ENCODE data around the gene CHMP6. TPM values are rescaled to one million over a fixed set of nuclear protein-coding genes. Genes with fewer than 3 reads are reported as not detected.
"Not testable (repeated sequence)": the region's sequence is repeated elsewhere in the genome, so short reads cannot be mapped to it uniquely, and the experiment has no call there.

CHMP6 gene
- total and polyA plus RNA-seq, 7 experiments from 2014 or later: 26.4 to 55.4 (median 46.2) TPM

- H3K27ac Mint-ChIP-seq; H3K9me3 ChIP-seq (ENCODE audit: control insufficient read depth in 2 of 3, low read length in 3 of 3); H3K27ac ChIP-seq (ENCODE audit: low read depth, low read length); H3K4me3 Mint-ChIP-seq; H3K4me3 ChIP-seq (ENCODE audit: low read length); H3K36me3 Mint-ChIP-seq; H3K4me1 ChIP-seq (ENCODE audit: control insufficient read depth in 2 of 2, insufficient read depth in 2 of 2, low read length in 2 of 2); H3K9me3 Mint-ChIP-seq; H3K36me3 ChIP-seq (ENCODE audit: control insufficient read depth in 2 of 3, insufficient read depth in 3 of 3, low read length in 3 of 3); CTCF ChIA-PET; DNase-seq; H3K27me3 ChIP-seq (ENCODE audit: control insufficient read depth in 2 of 2, insufficient read depth in 2 of 2, low read length in 2 of 2); ATAC-seq: not testable (repeated sequence)
- Mint-ChIP-seq H3K4me1 (peaks cover 5 to 21% (median 13%) of the 10 kb centered on the region in 7 donors), H3K27me3 (peaks cover 0 to 38% (median 6%) of the 10 kb centered on the region in 5 donors)
- POLR2A ChIA-PET: interaction anchor here (0.6 to 1.1 kb wide), 2 partner anchors 10 to 12 kb away, joined by 3 to 5 read pairs; no protein-coding TSS in a partner anchor
- intact Hi-C loops (cut with micrococcal nuclease): loop anchor here in 1 of 2 donors (10.0 kb wide), 2 partner anchors 454 to 576 kb away; no protein-coding TSS in a partner anchor
Observed at GRCh38 chr17:81030312-81030711, 38.7 kb downstream of the CHMP6 start.

GRCh38 chr17:81030741-81031565 is 39.3 kb downstream of the CHMP6 start:
- intact Hi-C loops (cut with micrococcal nuclease): loop anchor here in 1 of 2 donors (10.0 kb wide), 2 partner anchors 454 to 576 kb away; no protein-coding TSS in a partner anchor
- peaks cover 0 to 9% of the 10 kb centered on the region in 2 donors for H3K4me1 ChIP-seq (ENCODE audit: control insufficient read depth in 2 of 2, insufficient read depth in 2 of 2, low read length in 2 of 2)
- H3K9me3 ChIP-seq (ENCODE audit: control insufficient read depth in 2 of 3, low read length in 3 of 3): no peaks in the 10 kb centered on the region
- Mint-ChIP-seq H3K27ac (no peak overlapping the region), H3K4me3 (peak overlapping the region in 1 of 10 donors; percentile 14), H3K36me3 (peaks cover 0 to 3% (median 0%) of the 10 kb centered on the region in 5 donors), H3K9me3 (peaks cover 0 to 7% (median 0%) of the 10 kb centered on the region in 11 donors), H3K27me3 (peaks cover 0 to 41% (median 6%) of the 10 kb centered on the region in 5 donors), H3K4me1 (peaks cover 5 to 24% (median 16%) of the 10 kb centered on the region in 7 donors)
- DNase-seq: no peak
- CTCF ChIA-PET: interaction anchor here (0.9 kb wide), 1 partner anchor 41 kb away, joined by 3 read pairs; no protein-coding TSS in a partner anchor
- ATAC-seq: no peak
- H3K27me3 ChIP-seq (ENCODE audit: control insufficient read depth in 2 of 2, insufficient read depth in 2 of 2, low read length in 2 of 2): no peaks in the 10 kb centered on the region
- POLR2A ChIA-PET: no interaction called here
- no peak overlapping the region for H3K27ac ChIP-seq (ENCODE audit: low read depth, low read length)
- H3K36me3 ChIP-seq (ENCODE audit: control insufficient read depth in 2 of 3, insufficient read depth in 3 of 3, low read length in 3 of 3): no peaks in the 10 kb centered on the region
- H3K4me3 ChIP-seq (ENCODE audit: low read length): no peak overlapping the region

GRCh38 chr17:81031566-81032550 is 40.2 kb downstream of the CHMP6 start:
- H3K27ac Mint-ChIP-seq: no peak overlapping the region
- Histone ChIP-seq H3K36me3 (ENCODE audit: control insufficient read depth in 2 of 3, insufficient read depth in 3 of 3, low read length in 3 of 3) (no peaks in the 10 kb centered on the region), H3K27ac (ENCODE audit: low read depth, low read length) (no peak overlapping the region), H3K4me3 (ENCODE audit: low read length) (no peak overlapping the region), H3K4me1 (ENCODE audit: control insufficient read depth in 2 of 2, insufficient read depth in 2 of 2, low read length in 2 of 2) (peaks cover 0 to 9% of the 10 kb centered on the region in 2 donors), H3K9me3 (ENCODE audit: control insufficient read depth in 2 of 3, low read length in 3 of 3) (no peaks in the 10 kb centered on the region), H3K27me3 (ENCODE audit: control insufficient read depth in 2 of 2, insufficient read depth in 2 of 2, low read length in 2 of 2) (no peaks in the 10 kb centered on the region)
- no peak for ATAC-seq
- no peak for DNase-seq
- ChIA-PET POLR2A (interaction anchor here (0.6 kb wide), 1 partner anchor 9 kb away, joined by 3 read pairs; no protein-coding TSS in a partner anchor), CTCF (interaction anchor here (0.9 to 2.1 kb wide), 2 partner anchors 9 to 42 kb away, joined by 3 to 7 read pairs; no protein-coding TSS in a partner anchor)
- H3K4me3 Mint-ChIP-seq: peak overlapping the region in 2 of 10 donors; percentile 43 to 51
- H3K27me3 Mint-ChIP-seq: peaks cover 0 to 48% (median 6%) of the 10 kb centered on the region in 5 donors
- H3K9me3 Mint-ChIP-seq: peaks cover 0 to 4% (median 0%) of the 10 kb centered on the region in 11 donors
- intact Hi-C loops (cut with micrococcal nuclease): loop anchor here in 1 of 2 donors (10.0 kb wide), 2 partner anchors 453 to 577 kb away; no protein-coding TSS in a partner anchor
- peaks cover 5 to 30% (median 21%) of the 10 kb centered on the region in 7 donors for H3K4me1 Mint-ChIP-seq
- H3K36me3 Mint-ChIP-seq: peaks cover 0 to 3% (median 0%) of the 10 kb centered on the region in 5 donors

- intact Hi-C loops (cut with micrococcal nuclease): loop anchor here in 1 of 2 donors (10.0 kb wide), 2 partner anchors 452 to 578 kb away; no protein-coding TSS in a partner anchor
- ChIA-PET CTCF (interaction anchor here (2.1 kb wide), 1 partner anchor 10 kb away, joined by 7 read pairs; no protein-coding TSS in a partner anchor), POLR2A (interaction anchor here (1.0 to 2.3 kb wide), 3 partner anchors 9 to 41 kb away, joined by 3 to 9 read pairs (median 6); partner anchors contain the start of gene CHMP6)
- no peaks in the 10 kb centered on the region for H3K36me3 ChIP-seq (ENCODE audit: control insufficient read depth in 2 of 3, insufficient read depth in 3 of 3, low read length in 3 of 3)
- no peaks in the 10 kb centered on the region for H3K27me3 ChIP-seq (ENCODE audit: control insufficient read depth in 2 of 2, insufficient read depth in 2 of 2, low read length in 2 of 2)
- no peaks in the 10 kb centered on the region for H3K9me3 Mint-ChIP-seq
- peaks cover 5 to 27% (median 23%) of the 10 kb centered on the region in 7 donors for H3K4me1 Mint-ChIP-seq
- peaks cover 0 to 55% (median 4%) of the 10 kb centered on the region in 5 donors for H3K27me3 Mint-ChIP-seq
- no peak overlapping the region for H3K27ac ChIP-seq (ENCODE audit: low read depth, low read length)
- H3K4me3 Mint-ChIP-seq: peak overlapping the region; percentile 36 to 91 (median 81)
- peak overlapping the region in 1 of 9 donors; percentile 14 for H3K27ac Mint-ChIP-seq
- peaks cover 0 to 3% (median 0%) of the 10 kb centered on the region in 5 donors for H3K36me3 Mint-ChIP-seq
- ATAC-seq: no peak
- H3K4me1 ChIP-seq (ENCODE audit: control insufficient read depth in 2 of 2, insufficient read depth in 2 of 2, low read length in 2 of 2): peaks cover 0 to 9% of the 10 kb centered on the region in 2 donors
- no peak overlapping the region for H3K4me3 ChIP-seq (ENCODE audit: low read length)
- no peaks in the 10 kb centered on the region for H3K9me3 ChIP-seq (ENCODE audit: control insufficient read depth in 2 of 3, low read length in 3 of 3)
- DNase-seq: no peak
Observed at GRCh38 chr17:81032641-81033480, 41.2 kb downstream of the CHMP6 start.

GRCh38 chr17:81033535-81034167 is 42.0 kb downstream of the CHMP6 start:
- Histone ChIP-seq H3K4me3 (ENCODE audit: low read length) (peak overlapping the region; percentile 5), H3K27ac (ENCODE audit: low read depth, low read length) (peak overlapping the region; percentile 40), H3K27me3 (ENCODE audit: control insufficient read depth in 2 of 2, insufficient read depth in 2 of 2, low read length in 2 of 2) (no peaks in the 10 kb centered on the region), H3K36me3 (ENCODE audit: control insufficient read depth in 2 of 3, insufficient read depth in 3 of 3, low read length in 3 of 3) (no peaks in the 10 kb centered on the region), H3K9me3 (ENCODE audit: control insufficient read depth in 2 of 3, low read length in 3 of 3) (no peaks in the 10 kb centered on the region), H3K4me1 (ENCODE audit: control insufficient read depth in 2 of 2, insufficient read depth in 2 of 2, low read length in 2 of 2) (peaks cover 0 to 9% of the 10 kb centered on the region in 2 donors)
- intact Hi-C loops (cut with micrococcal nuclease): loop anchor here (1.0 to 10.0 kb wide), 6 partner anchors 15 to 579 kb away; partner anchors contain the start of genes CHMP6 (in 1 of the 2), NDUFAF8 (in 1 of the 2) and TEPSIN (in 1 of the 2)
- ChIA-PET POLR2A (interaction anchor here (1.0 to 2.3 kb wide), 4 partner anchors 10 to 42 kb away, joined by 3 to 9 read pairs (median 6); partner anchors contain the start of gene CHMP6), CTCF (interaction anchor here (2.1 kb wide), 1 partner anchor 11 kb away, joined by 7 read pairs; no protein-coding TSS in a partner anchor)
- DNase-seq: peak in 1 of 9 donors; percentile 3
- Mint-ChIP-seq H3K4me1 (peaks cover 5 to 27% (median 23%) of the 10 kb centered on the region in 7 donors), H3K4me3 (peak overlapping the region; percentile 72 to 91 (median 82)), H3K27ac (peak overlapping the region in 5 of 9 donors; percentile 33 to 78 (median 71)), H3K9me3 (no peaks in the 10 kb centered on the region), H3K27me3 (peaks cover 0 to 55% (median 4%) of the 10 kb centered on the region in 5 donors), H3K36me3 (peaks cover 0 to 3% (median 0%) of the 10 kb centered on the region in 5 donors)
- no peak for ATAC-seq

Data from naive thymus-derived CD4-positive, alpha-beta T cell (primary cell).